LNCaP clone FGC (cell line): ENCODE measurements around the gene ARMH4.

Experiments
- DNase-seq: peaks from one replicate; pipeline ENCODE4 v3.0.0-alpha.2; 2011; ENCODE audit warnings: low read depth
- H3K4me3 ChIP-seq: 2 replicates; pipeline ENCODE4 v1.5.1; 2011; ENCODE audit warnings: mild to moderate bottlenecking, low read depth, low read length, control low read depth
- TF ChIP-seq, protein P1 (sequence below): IDR thresholded peaks from 2 replicates; pipeline ENCODE4 v1.5.1; 2012; ENCODE audit warnings: mild to moderate bottlenecking; ENCODE audit not compliant: control insufficient read depth, insufficient read depth; ENCODE audit errors: extremely low read depth

The ARMH4 gene, protein sequence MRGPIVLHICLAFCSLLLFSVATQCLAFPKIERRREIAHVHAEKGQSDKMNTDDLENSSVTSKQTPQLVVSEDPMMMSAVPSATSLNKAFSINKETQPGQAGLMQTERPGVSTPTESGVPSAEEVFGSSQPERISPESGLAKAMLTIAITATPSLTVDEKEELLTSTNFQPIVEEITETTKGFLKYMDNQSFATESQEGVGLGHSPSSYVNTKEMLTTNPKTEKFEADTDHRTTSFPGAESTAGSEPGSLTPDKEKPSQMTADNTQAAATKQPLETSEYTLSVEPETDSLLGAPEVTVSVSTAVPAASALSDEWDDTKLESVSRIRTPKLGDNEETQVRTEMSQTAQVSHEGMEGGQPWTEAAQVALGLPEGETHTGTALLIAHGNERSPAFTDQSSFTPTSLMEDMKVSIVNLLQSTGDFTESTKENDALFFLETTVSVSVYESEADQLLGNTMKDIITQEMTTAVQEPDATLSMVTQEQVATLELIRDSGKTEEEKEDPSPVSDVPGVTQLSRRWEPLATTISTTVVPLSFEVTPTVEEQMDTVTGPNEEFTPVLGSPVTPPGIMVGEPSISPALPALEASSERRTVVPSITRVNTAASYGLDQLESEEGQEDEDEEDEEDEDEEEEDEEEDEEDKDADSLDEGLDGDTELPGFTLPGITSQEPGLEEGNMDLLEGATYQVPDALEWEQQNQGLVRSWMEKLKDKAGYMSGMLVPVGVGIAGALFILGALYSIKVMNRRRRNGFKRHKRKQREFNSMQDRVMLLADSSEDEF

DNA sequence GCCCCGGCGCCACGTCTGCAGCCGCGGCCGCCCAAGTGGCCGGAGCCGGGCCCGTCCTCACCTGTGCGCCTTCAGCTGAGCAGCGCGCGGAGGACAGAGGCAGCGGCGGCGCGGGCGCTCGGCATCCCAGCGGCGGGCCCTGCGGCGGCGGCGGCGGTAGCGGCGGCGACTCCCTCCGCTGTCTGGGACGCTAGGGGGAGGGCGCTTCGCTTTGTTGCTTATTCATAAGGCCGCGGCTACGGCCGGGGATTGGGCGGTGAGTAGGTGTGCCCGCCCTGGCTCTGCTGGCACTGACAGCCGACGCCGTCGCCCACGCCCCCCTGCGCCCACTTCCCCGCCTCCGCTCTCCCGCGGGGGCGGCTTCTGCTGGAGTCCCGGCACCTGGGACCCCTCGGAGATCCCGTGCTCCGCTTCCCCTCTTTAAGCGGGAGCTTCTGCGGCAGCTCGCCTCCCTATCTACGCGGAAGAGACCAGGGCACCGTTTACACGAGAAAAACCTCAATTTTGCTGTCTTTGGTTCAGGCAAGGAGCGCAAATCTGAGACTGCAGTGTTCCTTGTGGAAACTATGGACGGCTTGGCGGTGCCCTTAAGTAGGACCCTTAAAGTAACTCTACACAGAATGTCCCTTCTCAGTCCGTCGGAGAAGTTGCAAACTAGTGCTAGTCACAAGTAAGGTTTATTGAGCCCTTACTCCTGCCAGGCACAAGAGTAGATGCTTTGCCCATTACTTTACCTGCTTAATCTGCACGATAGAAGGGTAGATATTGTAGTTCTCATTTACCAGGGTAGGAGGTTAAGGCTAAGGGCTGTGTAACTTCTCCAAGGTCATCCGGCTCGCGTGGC, at the start of gene ARMH4:
Gene ARMH4 (minus strand): TSS at position 200 of the 844 bp plus-strand sequence. CDS start 12,855 bp downstream, outside the sequence.
- peak within 1 kb of the TSS; percentile 56 for H3K4me3 ChIP-seq
- DNase-seq = no peak
- TF ChIP-seq, protein P1, sequence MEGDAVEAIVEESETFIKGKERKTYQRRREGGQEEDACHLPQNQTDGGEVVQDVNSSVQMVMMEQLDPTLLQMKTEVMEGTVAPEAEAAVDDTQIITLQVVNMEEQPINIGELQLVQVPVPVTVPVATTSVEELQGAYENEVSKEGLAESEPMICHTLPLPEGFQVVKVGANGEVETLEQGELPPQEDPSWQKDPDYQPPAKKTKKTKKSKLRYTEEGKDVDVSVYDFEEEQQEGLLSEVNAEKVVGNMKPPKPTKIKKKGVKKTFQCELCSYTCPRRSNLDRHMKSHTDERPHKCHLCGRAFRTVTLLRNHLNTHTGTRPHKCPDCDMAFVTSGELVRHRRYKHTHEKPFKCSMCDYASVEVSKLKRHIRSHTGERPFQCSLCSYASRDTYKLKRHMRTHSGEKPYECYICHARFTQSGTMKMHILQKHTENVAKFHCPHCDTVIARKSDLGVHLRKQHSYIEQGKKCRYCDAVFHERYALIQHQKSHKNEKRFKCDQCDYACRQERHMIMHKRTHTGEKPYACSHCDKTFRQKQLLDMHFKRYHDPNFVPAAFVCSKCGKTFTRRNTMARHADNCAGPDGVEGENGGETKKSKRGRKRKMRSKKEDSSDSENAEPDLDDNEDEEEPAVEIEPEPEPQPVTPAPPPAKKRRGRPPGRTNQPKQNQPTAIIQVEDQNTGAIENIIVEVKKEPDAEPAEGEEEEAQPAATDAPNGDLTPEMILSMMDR = no peak

DNA sequence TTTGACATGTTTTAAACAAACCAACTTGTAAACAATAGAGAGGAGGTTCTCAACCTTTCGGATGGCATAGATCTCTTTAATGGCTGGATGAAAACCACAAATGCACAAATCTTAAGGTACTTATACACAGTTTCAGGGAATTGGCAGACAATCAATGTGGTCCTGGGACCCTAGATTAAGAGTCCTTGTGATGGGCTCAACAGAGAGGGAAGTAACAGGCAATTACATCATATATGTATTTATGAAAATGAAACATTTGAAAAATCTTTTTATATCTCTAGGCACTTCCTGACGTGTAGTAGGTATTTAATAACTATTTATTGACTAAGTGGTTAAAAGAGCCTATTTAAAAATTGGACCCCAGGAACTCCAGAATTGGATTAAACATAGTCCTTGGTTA, 48.8 kb upstream of the ARMH4 start:
- TF ChIP-seq, protein P1 = no peak
- peak overlapping the region; percentile 95 for H3K4me3 ChIP-seq
- DNase-seq = no peak

DNA sequence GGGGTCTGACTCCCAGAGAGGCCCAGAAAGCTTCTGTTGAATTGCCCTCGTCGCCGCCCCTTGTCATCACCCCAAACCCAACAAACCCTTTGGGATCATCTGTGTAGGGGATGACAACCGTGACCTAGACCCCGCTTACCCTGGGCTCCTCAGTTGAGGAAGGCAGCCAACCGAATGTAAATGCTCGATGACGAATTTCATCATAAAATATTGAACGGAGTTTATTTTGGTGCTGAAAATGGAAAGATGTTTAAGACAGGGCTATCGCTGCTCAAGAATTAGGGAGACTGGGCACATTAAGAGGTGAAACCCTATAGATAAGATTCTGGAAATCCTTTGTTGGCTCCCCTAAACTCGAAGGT, 48.4 kb upstream of the ARMH4 start:
- no peak for DNase-seq
- H3K4me3 ChIP-seq = peak overlapping the region; percentile 95
- TF ChIP-seq, protein P1 = no peak

DNA sequence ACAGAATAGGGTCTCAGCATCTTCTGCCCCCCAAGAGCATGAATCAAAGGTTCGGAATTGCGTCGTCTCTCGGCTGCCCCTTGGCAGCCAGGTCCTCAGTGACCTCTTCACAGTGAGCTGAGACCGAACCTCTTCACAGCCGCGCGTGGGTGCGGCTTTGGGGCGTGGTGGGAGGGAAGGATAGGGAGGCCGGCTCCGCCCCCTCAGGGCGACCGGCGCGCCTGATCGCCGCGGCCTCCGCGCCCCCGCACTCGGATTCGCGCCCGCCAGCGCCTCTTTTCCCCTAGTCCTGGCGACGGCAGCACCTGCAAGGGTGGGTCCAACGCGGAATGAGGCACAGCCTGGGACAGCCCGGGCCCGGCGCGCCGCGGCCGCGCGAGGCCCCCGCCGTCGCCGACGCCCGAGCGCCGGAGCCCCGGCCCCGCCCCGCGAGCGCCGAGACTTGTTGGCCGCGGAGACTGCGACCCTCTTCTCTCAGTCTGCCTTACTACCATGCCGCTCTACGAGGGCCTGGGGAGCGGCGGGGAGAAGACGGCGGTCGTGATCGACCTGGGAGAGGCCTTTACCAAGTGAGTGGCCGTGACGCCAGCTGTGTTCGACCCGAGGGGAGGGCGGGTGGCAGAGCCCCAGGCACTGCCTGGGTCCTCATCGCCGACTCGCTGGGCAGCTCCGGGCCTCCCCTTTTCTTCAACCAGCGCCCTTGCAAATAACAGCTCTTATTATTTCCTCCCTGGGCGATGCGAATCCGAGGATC, 47.9 kb upstream of the ARMH4 start, which contains the start of gene ACTR10:
Gene ACTR10 (plus strand): TSS at position 424 of the 754 bp plus-strand sequence. CDS start 69 bp downstream, at position 493.
- TF ChIP-seq, protein P1 = no peak
- DNase-seq = peak; percentile 23
- peak within 1 kb of the TSS; percentile 95 for H3K4me3 ChIP-seq

DNA sequence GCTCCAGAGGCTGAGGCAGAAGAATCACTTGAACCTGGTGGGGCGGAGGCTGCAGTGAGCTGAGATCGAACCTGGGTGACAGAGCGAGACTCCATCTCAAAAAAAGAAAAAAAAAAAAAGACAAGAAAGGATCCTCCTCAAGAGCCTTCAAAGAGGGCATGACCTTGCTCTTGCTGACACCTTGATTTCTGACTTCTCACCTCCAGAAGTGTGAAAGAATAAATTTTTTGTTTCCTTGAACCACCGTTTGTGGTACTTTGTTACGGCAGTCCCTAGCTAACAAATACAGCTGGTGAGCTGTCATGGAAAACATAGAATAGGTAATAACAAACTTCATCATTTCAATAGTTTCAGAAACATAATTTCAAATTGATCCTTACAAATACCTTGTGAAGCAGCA, 46.1 kb upstream of the ARMH4 start:
- DNase-seq = no peak
- TF ChIP-seq, protein P1 = no peak
- no peak overlapping the region for H3K4me3 ChIP-seq

DNA sequence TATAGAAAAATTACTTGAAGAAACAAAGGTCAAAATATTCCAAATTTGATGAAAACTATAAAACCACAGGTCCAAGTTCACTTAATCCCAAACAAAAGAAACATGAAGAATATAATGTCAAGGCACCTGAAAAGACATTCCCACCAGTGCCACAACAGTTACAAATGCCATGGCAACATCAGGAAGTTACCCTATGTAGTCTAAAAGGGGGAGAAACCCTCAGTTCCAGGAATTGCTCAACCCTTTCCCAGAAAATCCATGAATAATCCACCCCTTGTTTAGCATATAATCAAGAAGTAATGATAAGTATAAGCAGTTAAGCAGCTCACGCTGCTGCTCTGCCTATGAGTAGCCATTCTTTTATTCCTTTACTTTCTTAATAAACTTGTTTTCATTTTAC, 44.2 kb upstream of the ARMH4 start:
- DNase-seq = no peak
- TF ChIP-seq, protein P1 = no peak
- H3K4me3 ChIP-seq = no peak overlapping the region
